GM23338 (cell line): ENCODE measurements around the gene CACNA2D1. TPM values are rescaled to one million over a fixed set of nuclear protein-coding genes. Genes with fewer than 3 reads are reported as not detected.

Experiments
- ATAC-seq: fragments of 200-7000 bp; cut with Tn5 transposase; 3 replicates; pipeline ENCODE4 v1.9.1; 2020
- DNase-seq: peaks from one replicate; pipeline ENCODE4 v3.0.0-alpha.2; 2015; ENCODE audit warnings: low spot score
- H2AFZ ChIP-seq: fragments of 200-600 bp; sonication (generic); 2 replicates; pipeline ENCODE4 v1.8.0; 2016; ENCODE audit warnings: antibody characterized with exemption, mild to moderate bottlenecking, moderate library complexity
- H3F3A ChIP-seq: fragments of 200-600 bp; sonication (generic); replicated peaks from 2 replicates; pipeline ENCODE4 v1.8.0; 2017; ENCODE audit warnings: antibody characterized with exemption, mixed run types, low read depth
- H3K27ac ChIP-seq: fragments of 200-600 bp; sonication (generic); 2 replicates; pipeline ENCODE4 v1.6.1; 2016; ENCODE audit warnings: low read depth
- H3K27me3 ChIP-seq: fragments of 200-600 bp; sonication (generic); 2 replicates; pipeline ENCODE4 v1.8.0; 2016; ENCODE audit warnings: mild to moderate bottlenecking, mixed run types, moderate library complexity; ENCODE audit not compliant: insufficient read depth
- H3K36me3 ChIP-seq: fragments of 200-600 bp; sonication (generic); 2 replicates; pipeline ENCODE4 v1.8.0; 2016; ENCODE audit warnings: mild to moderate bottlenecking; ENCODE audit not compliant: insufficient read depth
- H3K4me1 ChIP-seq: fragments of 200-600 bp; sonication (generic); 2 replicates; pipeline ENCODE4 v1.8.0; 2016; ENCODE audit warnings: mild to moderate bottlenecking, moderate library complexity; ENCODE audit not compliant: insufficient read depth
- H3K4me2 ChIP-seq: fragments of 200-600 bp; sonication (generic); 2 replicates; pipeline ENCODE4 v1.7.1; 2017; ENCODE audit warnings: mixed run types
- H3K4me3 ChIP-seq: fragments of 200-600 bp; sonication (generic); 2 replicates; pipeline ENCODE4 v1.6.1; 2016; ENCODE audit warnings: mixed run types
- H3K79me2 ChIP-seq: fragments of 200-600 bp; sonication (generic); replicated peaks from 2 replicates; pipeline ENCODE4 v1.8.0; 2017; ENCODE audit warnings: mild to moderate bottlenecking; ENCODE audit not compliant: insufficient read depth
- H3K9me2 ChIP-seq: fragments of 200-600 bp; sonication (generic); 2 replicates; pipeline ENCODE4 v1.8.0; 2017; ENCODE audit not compliant: insufficient read depth
- H4K20me1 ChIP-seq: fragments of 200-600 bp; sonication (generic); replicated peaks from 2 replicates; pipeline ENCODE4 v1.8.0; 2017; ENCODE audit warnings: mild to moderate bottlenecking; ENCODE audit not compliant: insufficient read depth
- H3K27ac Mint-ChIP-seq: 2 replicates; pipeline ENCODE4 v1.8.0; 2020; ENCODE audit warnings: inconsistent platforms, mild to moderate bottlenecking, moderate library complexity, mixed read lengths
- H3K27me3 Mint-ChIP-seq: 3 replicates; pipeline ENCODE4 v1.8.0; 2022; ENCODE audit warnings: low read depth, mild to moderate bottlenecking, moderate library complexity, mixed read lengths, inconsistent platforms; ENCODE audit not compliant: insufficient read depth, poor library complexity
- H3K36me3 Mint-ChIP-seq: 3 replicates; pipeline ENCODE4 v1.8.0; 2021; ENCODE audit warnings: low read depth, mild to moderate bottlenecking, inconsistent platforms, moderate library complexity, mixed read lengths
- H3K4me1 Mint-ChIP-seq: 3 replicates; pipeline ENCODE4 v1.8.0; 2020; ENCODE audit warnings: mild to moderate bottlenecking, inconsistent platforms, mixed read lengths
- H3K4me3 Mint-ChIP-seq: 3 replicates; pipeline ENCODE4 v1.8.0; 2021; ENCODE audit warnings: moderate library complexity, mild to moderate bottlenecking, inconsistent platforms, mixed read lengths
- H3K9me3 Mint-ChIP-seq: 3 replicates; pipeline ENCODE4 v1.8.0; 2020; ENCODE audit warnings: moderate library complexity, mild to moderate bottlenecking, inconsistent platforms, mixed read lengths
- EZH2 ChIP-seq: fragments of 200-600 bp; sonication (generic); IDR thresholded peaks from one replicate; pipeline ENCODE4 v1.8.0; 2017; ENCODE audit warnings: antibody characterized with exemption, mild to moderate bottlenecking, low read depth; ENCODE audit not compliant: unreplicated experiment
- EZH2phosphoT487 ChIP-seq: fragments of 200-600 bp; sonication (generic); IDR thresholded peaks from one replicate; pipeline ENCODE4 v1.8.1; 2018; ENCODE audit warnings: antibody characterized with exemption; ENCODE audit not compliant: unreplicated experiment
- JUNB ChIP-seq: IDR thresholded peaks from one replicate; pipeline ENCODE4 v1.6.1; 2016; ENCODE audit warnings: antibody characterized with exemption; ENCODE audit not compliant: unreplicated experiment
- POLR2AphosphoS5 ChIP-seq: IDR thresholded peaks from 2 replicates; pipeline ENCODE4 v1.6.1; 2016; ENCODE audit warnings: antibody characterized with exemption, low read depth
- REST ChIP-seq: IDR thresholded peaks from one replicate; pipeline ENCODE4 v1.6.1; 2018; ENCODE audit warnings: antibody characterized with exemption; ENCODE audit not compliant: unreplicated experiment
- STAT1 ChIP-seq: IDR thresholded peaks from one replicate; pipeline ENCODE4 v1.6.1; 2016; ENCODE audit warnings: antibody characterized with exemption; ENCODE audit not compliant: unreplicated experiment
- ZNF114 ChIP-seq: fragments of 250-450 bp; sonication (Bioruptor Pico); IDR thresholded peaks from 2 replicates; pipeline ENCODE4 v1.5.0; 2020; ENCODE audit warnings: mild to moderate bottlenecking, moderate library complexity
- polyA plus RNA-seq: library from polyadenylated mRNA; unstranded; fragments of >200 nt; fragmentation: Nextera tagmentation; extraction: Ambion mirVana; gene quantifications from 2 replicates; pipeline ENCODE4 v1.2.1, GENCODE V29; 2016
- total RNA-seq: library from RNA; depleted of rRNA; stranded (reverse); fragments of >200 nt; shearing (Covaris generic); gene quantifications from 2 replicates; pipeline ENCODE4 v1.2.3, GENCODE V29; 2014
- TF ChIP-seq, protein P1 (sequence below): fragments of 250-450 bp; sonication (Bioruptor Pico); IDR thresholded peaks from 2 replicates; pipeline ENCODE4 v1.5.0; 2020; ENCODE audit warnings: mild to moderate bottlenecking, moderate library complexity
- TF ChIP-seq, protein P2 (sequence below): IDR thresholded peaks from 2 replicates; pipeline ENCODE4 v1.6.1; 2016; ENCODE audit warnings: antibody characterized with exemption
- TF ChIP-seq, protein P3 (sequence below), 2 experiments: fragments of 200-600 bp in 1 of 2; sonication (generic) in 1 of 2; conservative IDR thresholded peaks; 2 replicates each; pipeline versions ENCODE4 v1.5.1 to v1.6.1; 2016 to 2017; ENCODE audit warnings: antibody characterized with exemption in 2 of 2, low read depth in 2 of 2, mild to moderate bottlenecking in 2 of 2, moderate library complexity in 1 of 2

Gene CACNA2D1
- total and polyA plus RNA-seq, 2 experiments from 2014 or later, result 7.0 to 20.4 TPM

- no peaks in the 10 kb centered on the region for H4K20me1 ChIP-seq
- TF ChIP-seq ZNF114 (CRISPR knock-in tag) (no peak), JUNB (no peak), EZH2 (no peak)
- TF ChIP-seq, protein P1, sequence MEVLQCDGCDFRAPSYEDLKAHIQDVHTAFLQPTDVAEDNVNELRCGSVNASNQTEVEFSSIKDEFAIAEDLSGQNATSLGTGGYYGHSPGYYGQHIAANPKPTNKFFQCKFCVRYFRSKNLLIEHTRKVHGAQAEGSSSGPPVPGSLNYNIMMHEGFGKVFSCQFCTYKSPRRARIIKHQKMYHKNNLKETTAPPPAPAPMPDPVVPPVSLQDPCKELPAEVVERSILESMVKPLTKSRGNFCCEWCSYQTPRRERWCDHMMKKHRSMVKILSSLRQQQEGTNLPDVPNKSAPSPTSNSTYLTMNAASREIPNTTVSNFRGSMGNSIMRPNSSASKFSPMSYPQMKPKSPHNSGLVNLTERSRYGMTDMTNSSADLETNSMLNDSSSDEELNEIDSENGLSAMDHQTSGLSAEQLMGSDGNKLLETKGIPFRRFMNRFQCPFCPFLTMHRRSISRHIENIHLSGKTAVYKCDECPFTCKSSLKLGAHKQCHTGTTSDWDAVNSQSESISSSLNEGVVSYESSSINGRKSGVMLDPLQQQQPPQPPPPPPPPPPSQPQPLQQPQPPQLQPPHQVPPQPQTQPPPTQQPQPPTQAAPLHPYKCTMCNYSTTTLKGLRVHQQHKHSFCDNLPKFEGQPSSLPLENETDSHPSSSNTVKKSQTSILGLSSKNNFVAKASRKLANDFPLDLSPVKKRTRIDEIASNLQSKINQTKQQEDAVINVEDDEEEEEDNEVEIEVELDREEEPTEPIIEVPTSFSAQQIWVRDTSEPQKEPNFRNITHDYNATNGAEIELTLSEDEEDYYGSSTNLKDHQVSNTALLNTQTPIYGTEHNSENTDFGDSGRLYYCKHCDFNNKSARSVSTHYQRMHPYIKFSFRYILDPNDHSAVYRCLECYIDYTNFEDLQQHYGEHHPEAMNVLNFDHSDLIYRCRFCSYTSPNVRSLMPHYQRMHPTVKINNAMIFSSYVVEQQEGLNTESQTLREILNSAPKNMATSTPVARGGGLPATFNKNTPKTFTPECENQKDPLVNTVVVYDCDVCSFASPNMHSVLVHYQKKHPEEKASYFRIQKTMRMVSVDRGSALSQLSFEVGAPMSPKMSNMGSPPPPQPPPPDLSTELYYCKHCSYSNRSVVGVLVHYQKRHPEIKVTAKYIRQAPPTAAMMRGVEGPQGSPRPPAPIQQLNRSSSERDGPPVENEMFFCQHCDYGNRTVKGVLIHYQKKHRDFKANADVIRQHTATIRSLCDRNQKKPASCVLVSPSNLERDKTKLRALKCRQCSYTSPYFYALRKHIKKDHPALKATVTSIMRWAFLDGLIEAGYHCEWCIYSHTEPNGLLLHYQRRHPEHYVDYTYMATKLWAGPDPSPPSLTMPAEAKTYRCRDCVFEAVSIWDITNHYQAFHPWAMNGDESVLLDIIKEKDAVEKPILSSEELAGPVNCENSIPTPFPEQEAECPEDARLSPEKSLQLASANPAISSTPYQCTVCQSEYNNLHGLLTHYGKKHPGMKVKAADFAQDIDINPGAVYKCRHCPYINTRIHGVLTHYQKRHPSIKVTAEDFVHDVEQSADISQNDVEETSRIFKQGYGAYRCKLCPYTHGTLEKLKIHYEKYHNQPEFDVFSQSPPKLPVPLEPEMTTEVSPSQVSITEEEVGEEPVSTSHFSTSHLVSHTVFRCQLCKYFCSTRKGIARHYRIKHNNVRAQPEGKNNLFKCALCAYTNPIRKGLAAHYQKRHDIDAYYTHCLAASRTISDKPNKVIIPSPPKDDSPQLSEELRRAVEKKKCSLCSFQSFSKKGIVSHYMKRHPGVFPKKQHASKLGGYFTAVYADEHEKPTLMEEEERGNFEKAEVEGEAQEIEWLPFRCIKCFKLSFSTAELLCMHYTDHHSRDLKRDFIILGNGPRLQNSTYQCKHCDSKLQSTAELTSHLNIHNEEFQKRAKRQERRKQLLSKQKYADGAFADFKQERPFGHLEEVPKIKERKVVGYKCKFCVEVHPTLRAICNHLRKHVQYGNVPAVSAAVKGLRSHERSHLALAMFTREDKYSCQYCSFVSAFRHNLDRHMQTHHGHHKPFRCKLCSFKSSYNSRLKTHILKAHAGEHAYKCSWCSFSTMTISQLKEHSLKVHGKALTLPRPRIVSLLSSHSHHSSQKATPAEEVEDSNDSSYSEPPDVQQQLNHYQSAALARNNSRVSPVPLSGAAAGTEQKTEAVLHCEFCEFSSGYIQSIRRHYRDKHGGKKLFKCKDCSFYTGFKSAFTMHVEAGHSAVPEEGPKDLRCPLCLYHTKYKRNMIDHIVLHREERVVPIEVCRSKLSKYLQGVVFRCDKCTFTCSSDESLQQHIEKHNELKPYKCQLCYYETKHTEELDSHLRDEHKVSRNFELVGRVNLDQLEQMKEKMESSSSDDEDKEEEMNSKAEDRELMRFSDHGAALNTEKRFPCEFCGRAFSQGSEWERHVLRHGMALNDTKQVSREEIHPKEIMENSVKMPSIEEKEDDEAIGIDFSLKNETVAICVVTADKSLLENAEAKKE, result no peak
- H3K4me3 ChIP-seq, result no peak overlapping the region
- H3K36me3 Mint-ChIP-seq, result no peaks in the 10 kb centered on the region
- H3K4me1 Mint-ChIP-seq, result peaks cover 4% of the 10 kb centered on the region; the same call in 2 of the 3 replicates
- H3K4me3 Mint-ChIP-seq, result no peak overlapping the region
- H3K9me3 Mint-ChIP-seq, result no peaks in the 10 kb centered on the region
- no peaks in the 10 kb centered on the region for H3K79me2 ChIP-seq
- H2AFZ ChIP-seq, result no peak overlapping the region
- H3K27me3 Mint-ChIP-seq, result no peaks in the 10 kb centered on the region
- H3K27ac ChIP-seq, result no peak overlapping the region
- no peaks in the 10 kb centered on the region for H3K4me1 ChIP-seq
- no peaks in the 10 kb centered on the region for H3K9me2 ChIP-seq
- DNase-seq (no peak), ATAC-seq (no peak)
- no peaks in the 10 kb centered on the region for H3F3A ChIP-seq
- H3K27ac Mint-ChIP-seq, result no peak overlapping the region
- no peak overlapping the region for H3K4me2 ChIP-seq
- no peaks in the 10 kb centered on the region for H3K36me3 ChIP-seq
- no peaks in the 10 kb centered on the region for H3K27me3 ChIP-seq
Observed at GRCh38 chr7:82275342-82275741, 168.2 kb downstream of the CACNA2D1 start.

DNA sequence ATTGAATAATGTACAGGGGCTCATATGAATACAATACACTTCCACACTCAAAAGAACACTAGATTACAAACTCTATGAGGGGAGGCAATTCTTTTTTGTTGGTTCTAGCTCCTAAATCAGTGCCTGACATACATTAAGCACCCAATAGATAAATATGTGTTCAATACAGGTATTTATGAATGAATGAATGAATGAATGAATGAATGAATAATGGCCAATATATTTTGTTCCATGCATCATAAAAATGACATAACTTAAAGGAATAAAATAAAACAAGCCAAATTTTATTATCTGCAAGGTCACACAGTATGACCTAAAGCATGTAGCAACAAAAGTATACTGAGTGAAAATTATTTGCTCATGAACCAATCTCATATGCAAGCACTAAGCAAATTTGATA, 168.9 kb downstream of the CACNA2D1 start:
- no peaks in the 10 kb centered on the region for H3K27me3 ChIP-seq
- TF ChIP-seq EZH2phosphoT487 (no peak), ZNF114 (CRISPR knock-in tag) (no peak), STAT1 (no peak), POLR2AphosphoS5 (no peak), REST (no peak)
- TF ChIP-seq, protein P2, sequence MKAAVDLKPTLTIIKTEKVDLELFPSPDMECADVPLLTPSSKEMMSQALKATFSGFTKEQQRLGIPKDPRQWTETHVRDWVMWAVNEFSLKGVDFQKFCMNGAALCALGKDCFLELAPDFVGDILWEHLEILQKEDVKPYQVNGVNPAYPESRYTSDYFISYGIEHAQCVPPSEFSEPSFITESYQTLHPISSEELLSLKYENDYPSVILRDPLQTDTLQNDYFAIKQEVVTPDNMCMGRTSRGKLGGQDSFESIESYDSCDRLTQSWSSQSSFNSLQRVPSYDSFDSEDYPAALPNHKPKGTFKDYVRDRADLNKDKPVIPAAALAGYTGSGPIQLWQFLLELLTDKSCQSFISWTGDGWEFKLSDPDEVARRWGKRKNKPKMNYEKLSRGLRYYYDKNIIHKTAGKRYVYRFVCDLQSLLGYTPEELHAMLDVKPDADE, result no peak
- TF ChIP-seq, protein P3, sequence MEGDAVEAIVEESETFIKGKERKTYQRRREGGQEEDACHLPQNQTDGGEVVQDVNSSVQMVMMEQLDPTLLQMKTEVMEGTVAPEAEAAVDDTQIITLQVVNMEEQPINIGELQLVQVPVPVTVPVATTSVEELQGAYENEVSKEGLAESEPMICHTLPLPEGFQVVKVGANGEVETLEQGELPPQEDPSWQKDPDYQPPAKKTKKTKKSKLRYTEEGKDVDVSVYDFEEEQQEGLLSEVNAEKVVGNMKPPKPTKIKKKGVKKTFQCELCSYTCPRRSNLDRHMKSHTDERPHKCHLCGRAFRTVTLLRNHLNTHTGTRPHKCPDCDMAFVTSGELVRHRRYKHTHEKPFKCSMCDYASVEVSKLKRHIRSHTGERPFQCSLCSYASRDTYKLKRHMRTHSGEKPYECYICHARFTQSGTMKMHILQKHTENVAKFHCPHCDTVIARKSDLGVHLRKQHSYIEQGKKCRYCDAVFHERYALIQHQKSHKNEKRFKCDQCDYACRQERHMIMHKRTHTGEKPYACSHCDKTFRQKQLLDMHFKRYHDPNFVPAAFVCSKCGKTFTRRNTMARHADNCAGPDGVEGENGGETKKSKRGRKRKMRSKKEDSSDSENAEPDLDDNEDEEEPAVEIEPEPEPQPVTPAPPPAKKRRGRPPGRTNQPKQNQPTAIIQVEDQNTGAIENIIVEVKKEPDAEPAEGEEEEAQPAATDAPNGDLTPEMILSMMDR (conservative IDR thresholded peaks at IDR 0.05; ENCODE audit: low read depth in 2 of 2), result no peak

More for the DNA sequence above, 168.9 kb downstream of the CACNA2D1 start:
- Histone ChIP-seq H3F3A (no peaks in the 10 kb centered on the region), H3K36me3 (no peaks in the 10 kb centered on the region), H3K4me2 (no peak overlapping the region), H2AFZ (no peak overlapping the region), H3K4me3 (no peak overlapping the region), H3K79me2 (no peaks in the 10 kb centered on the region), H3K27ac (no peak overlapping the region), H3K4me1 (no peaks in the 10 kb centered on the region), H4K20me1 (no peaks in the 10 kb centered on the region), H3K9me2 (no peaks in the 10 kb centered on the region)
- no peak overlapping the region for H3K4me3 Mint-ChIP-seq
- peaks cover 4% of the 10 kb centered on the region; the same call in 2 of the 3 replicates for H3K4me1 Mint-ChIP-seq
- DNase-seq, result no peak
- H3K9me3 Mint-ChIP-seq, result no peaks in the 10 kb centered on the region
- H3K27me3 Mint-ChIP-seq, result no peaks in the 10 kb centered on the region
- H3K36me3 Mint-ChIP-seq, result no peaks in the 10 kb centered on the region
- no peak for ATAC-seq
- H3K27ac Mint-ChIP-seq, result no peak overlapping the region
